Neural cell (in vitro differentiated cells): ENCODE results near the gene FGF10. TPM values are rescaled to one million over a fixed set of nuclear protein-coding genes. Genes with fewer than 3 reads are reported as not detected.

ENCODE experiments used
- H2AFZ ChIP-seq: fragments of 200-600, 300-800 bp; sonication (generic), shearing (Covaris generic); 2 replicates; pipeline ENCODE4 v1.6.0; 2014; ENCODE audit warnings: low read depth, mild to moderate bottlenecking, antibody characterized with exemption, low read length, moderate library complexity
- H3F3A ChIP-seq: fragments of 200-600 bp; shearing (Covaris generic); 2 replicates; pipeline ENCODE4 v1.6.1; 2016; ENCODE audit warnings: mild to moderate bottlenecking, moderate library complexity, mixed read lengths, antibody characterized with exemption, low read length; ENCODE audit not compliant: insufficient read depth, poor library complexity, severe bottlenecking
- H3K27ac ChIP-seq: fragments of 200-600, 300-800 bp; sonication (generic), shearing (Covaris generic); 2 replicates; pipeline ENCODE4 v1.5.1; 2014; ENCODE audit warnings: mild to moderate bottlenecking, low read length, moderate library complexity
- H3K27me3 ChIP-seq: fragments of 300-800, 200-600 bp; sonication (generic), shearing (Covaris generic); 2 replicates; pipeline ENCODE4 v1.6.0; 2014; ENCODE audit warnings: mild to moderate bottlenecking, low read depth, low read length, moderate library complexity; ENCODE audit not compliant: insufficient read depth
- H3K36me3 ChIP-seq: fragments of 300-800, 200-600 bp; sonication (generic), shearing (Covaris generic); 2 replicates; pipeline ENCODE4 v1.5.1; 2014; ENCODE audit warnings: mild to moderate bottlenecking, antibody characterized with exemption, low read length, moderate library complexity; ENCODE audit not compliant: insufficient read depth
- H3K4me2 ChIP-seq: fragments of 300-800, 200-600 bp; sonication (generic), shearing (Covaris generic); 2 replicates; pipeline ENCODE4 v1.6.0; 2014; ENCODE audit warnings: mild to moderate bottlenecking, low read length
- H3K4me3 ChIP-seq: fragments of 300-800, 200-600 bp; sonication (generic), shearing (Covaris generic); 2 replicates; pipeline ENCODE4 v1.5.1; 2014; ENCODE audit warnings: mild to moderate bottlenecking, low read length, moderate library complexity
- H3K79me2 ChIP-seq: fragments of 200-600 bp; shearing (Covaris generic); replicated peaks from 2 replicates; pipeline ENCODE4 v1.6.0; 2014; ENCODE audit warnings: mild to moderate bottlenecking, low read length, moderate library complexity; ENCODE audit not compliant: insufficient read depth
- H3K9ac ChIP-seq: fragments of 300-800, 200-600 bp; sonication (generic), shearing (Covaris generic); 2 replicates; pipeline ENCODE4 v1.6.1; 2016; ENCODE audit warnings: mild to moderate bottlenecking, low read length, mixed read lengths
- H3K9me2 ChIP-seq: fragments of 200-600 bp; shearing (Covaris generic); 2 replicates; pipeline ENCODE4 v1.6.1; 2016; ENCODE audit warnings: mild to moderate bottlenecking, low read length, mixed read lengths; ENCODE audit not compliant: insufficient read depth
- H3K9me3 ChIP-seq: fragments of 200-600, 300-800 bp; sonication (generic), shearing (Covaris generic); 2 replicates; pipeline ENCODE4 v1.6.1; 2016; ENCODE audit warnings: mild to moderate bottlenecking, mixed run types, low read length, moderate library complexity, mixed read lengths
- H4K20me1 ChIP-seq: fragments of 200-600 bp; shearing (Covaris generic); 2 replicates; pipeline ENCODE4 v1.6.1; 2016; ENCODE audit warnings: mild to moderate bottlenecking, mixed run types; ENCODE audit not compliant: insufficient read depth
- EP300 ChIP-seq: fragments of 450-650 bp; conservative IDR thresholded peaks from 2 replicates; pipeline ENCODE4 v1.6.1; 2014; ENCODE audit warnings: antibody characterized with exemption, mild to moderate bottlenecking, moderate library complexity; ENCODE audit not compliant: poor library complexity, severe bottlenecking
- EZH2 ChIP-seq: fragments of 200-600, 300-800 bp; shearing (Covaris generic), sonication (generic); IDR thresholded peaks from 2 replicates; pipeline ENCODE4 v1.6.1; 2014; ENCODE audit warnings: antibody characterized with exemption, low read length, borderline replicate concordance, mild to moderate bottlenecking; ENCODE audit not compliant: insufficient read depth, poor library complexity, severe bottlenecking
- MXI1 ChIP-seq: fragments of 450-650 bp; conservative IDR thresholded peaks from 2 replicates; pipeline ENCODE4 v1.6.1; 2014; ENCODE audit warnings: antibody characterized with exemption, mild to moderate bottlenecking; ENCODE audit not compliant: poor library complexity, severe bottlenecking
- POLR2AphosphoS5 ChIP-seq: IDR thresholded peaks from 2 replicates; pipeline ENCODE4 v1.6.1; 2012
- RAD21 ChIP-seq: fragments of 450-650 bp; conservative IDR thresholded peaks from 2 replicates; pipeline ENCODE4 v1.6.1; 2014; ENCODE audit warnings: antibody characterized with exemption, mild to moderate bottlenecking, moderate library complexity
- SMC3 ChIP-seq: fragments of 450-650 bp; conservative IDR thresholded peaks from 2 replicates; pipeline ENCODE4 v1.6.1; 2014; ENCODE audit warnings: antibody characterized with exemption, mild to moderate bottlenecking, moderate library complexity; ENCODE audit not compliant: poor library complexity
- TAF1 ChIP-seq: IDR thresholded peaks from 2 replicates; pipeline ENCODE4 v1.6.1; 2012; ENCODE audit warnings: low read depth
- polyA plus RNA-seq: library from polyadenylated mRNA; depleted of rRNA; stranded (reverse); fragments of >200 nt; gene quantifications from 2 replicates; pipeline ENCODE4 v1.2.3, GENCODE V29; 2014
- TF ChIP-seq, protein P1 (sequence below): IDR thresholded peaks from 2 replicates; pipeline ENCODE4 v1.6.1; 2012; ENCODE audit warnings: borderline replicate concordance
- TF ChIP-seq, protein P2 (sequence below): fragments of 450-650 bp; IDR thresholded peaks from 2 replicates; pipeline ENCODE4 v1.5.1; 2014; ENCODE audit warnings: antibody characterized with exemption, mild to moderate bottlenecking, moderate library complexity; ENCODE audit not compliant: poor library complexity, severe bottlenecking

The FGF10 gene
- polyA plus RNA-seq, 1 donor from 2014 or later: not detected

DNA sequence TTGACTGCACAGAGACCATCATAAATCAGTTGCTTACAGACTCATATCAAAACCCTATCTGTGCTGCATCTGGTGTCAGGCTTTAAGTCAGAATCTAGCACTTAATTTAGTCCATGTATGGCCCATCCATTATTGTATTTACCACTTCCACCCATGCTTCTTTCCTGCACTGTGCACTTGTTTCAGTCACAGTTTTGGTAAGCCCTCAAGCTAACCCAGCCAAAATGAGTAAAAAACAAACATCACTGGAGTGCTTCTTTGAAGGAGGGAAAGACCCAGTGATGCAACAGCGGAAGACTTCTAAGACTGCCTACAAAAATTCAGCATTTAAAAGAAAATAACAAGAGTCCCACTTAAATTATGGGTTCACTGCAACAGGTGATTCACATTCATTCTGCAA is 69.0 kb downstream of the FGF10 start:
- Histone ChIP-seq H3K9me2 (no peaks in the 10 kb centered on the region), H3K36me3 (no peaks in the 10 kb centered on the region), H3K9ac (no peak overlapping the region), H3K79me2 (no peaks in the 10 kb centered on the region), H3K4me2 (no peak overlapping the region), H3K9me3 (no peaks in the 10 kb centered on the region), H3K4me3 (no peak overlapping the region), H3K27me3 (no peaks in the 10 kb centered on the region), H4K20me1 (no peaks in the 10 kb centered on the region), H2AFZ (no peak overlapping the region), H3K27ac (no peak overlapping the region), H3F3A (no peaks in the 10 kb centered on the region)
- TF ChIP-seq EP300: no peak
- no peak for TF ChIP-seq TAF1
- TF ChIP-seq SMC3: no peak
- no peak for TF ChIP-seq EZH2
- TF ChIP-seq, protein P1, sequence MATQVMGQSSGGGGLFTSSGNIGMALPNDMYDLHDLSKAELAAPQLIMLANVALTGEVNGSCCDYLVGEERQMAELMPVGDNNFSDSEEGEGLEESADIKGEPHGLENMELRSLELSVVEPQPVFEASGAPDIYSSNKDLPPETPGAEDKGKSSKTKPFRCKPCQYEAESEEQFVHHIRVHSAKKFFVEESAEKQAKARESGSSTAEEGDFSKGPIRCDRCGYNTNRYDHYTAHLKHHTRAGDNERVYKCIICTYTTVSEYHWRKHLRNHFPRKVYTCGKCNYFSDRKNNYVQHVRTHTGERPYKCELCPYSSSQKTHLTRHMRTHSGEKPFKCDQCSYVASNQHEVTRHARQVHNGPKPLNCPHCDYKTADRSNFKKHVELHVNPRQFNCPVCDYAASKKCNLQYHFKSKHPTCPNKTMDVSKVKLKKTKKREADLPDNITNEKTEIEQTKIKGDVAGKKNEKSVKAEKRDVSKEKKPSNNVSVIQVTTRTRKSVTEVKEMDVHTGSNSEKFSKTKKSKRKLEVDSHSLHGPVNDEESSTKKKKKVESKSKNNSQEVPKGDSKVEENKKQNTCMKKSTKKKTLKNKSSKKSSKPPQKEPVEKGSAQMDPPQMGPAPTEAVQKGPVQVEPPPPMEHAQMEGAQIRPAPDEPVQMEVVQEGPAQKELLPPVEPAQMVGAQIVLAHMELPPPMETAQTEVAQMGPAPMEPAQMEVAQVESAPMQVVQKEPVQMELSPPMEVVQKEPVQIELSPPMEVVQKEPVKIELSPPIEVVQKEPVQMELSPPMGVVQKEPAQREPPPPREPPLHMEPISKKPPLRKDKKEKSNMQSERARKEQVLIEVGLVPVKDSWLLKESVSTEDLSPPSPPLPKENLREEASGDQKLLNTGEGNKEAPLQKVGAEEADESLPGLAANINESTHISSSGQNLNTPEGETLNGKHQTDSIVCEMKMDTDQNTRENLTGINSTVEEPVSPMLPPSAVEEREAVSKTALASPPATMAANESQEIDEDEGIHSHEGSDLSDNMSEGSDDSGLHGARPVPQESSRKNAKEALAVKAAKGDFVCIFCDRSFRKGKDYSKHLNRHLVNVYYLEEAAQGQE: no peak
- no peak for TF ChIP-seq POLR2AphosphoS5
- TF ChIP-seq MXI1: no peak
- TF ChIP-seq, protein P2, sequence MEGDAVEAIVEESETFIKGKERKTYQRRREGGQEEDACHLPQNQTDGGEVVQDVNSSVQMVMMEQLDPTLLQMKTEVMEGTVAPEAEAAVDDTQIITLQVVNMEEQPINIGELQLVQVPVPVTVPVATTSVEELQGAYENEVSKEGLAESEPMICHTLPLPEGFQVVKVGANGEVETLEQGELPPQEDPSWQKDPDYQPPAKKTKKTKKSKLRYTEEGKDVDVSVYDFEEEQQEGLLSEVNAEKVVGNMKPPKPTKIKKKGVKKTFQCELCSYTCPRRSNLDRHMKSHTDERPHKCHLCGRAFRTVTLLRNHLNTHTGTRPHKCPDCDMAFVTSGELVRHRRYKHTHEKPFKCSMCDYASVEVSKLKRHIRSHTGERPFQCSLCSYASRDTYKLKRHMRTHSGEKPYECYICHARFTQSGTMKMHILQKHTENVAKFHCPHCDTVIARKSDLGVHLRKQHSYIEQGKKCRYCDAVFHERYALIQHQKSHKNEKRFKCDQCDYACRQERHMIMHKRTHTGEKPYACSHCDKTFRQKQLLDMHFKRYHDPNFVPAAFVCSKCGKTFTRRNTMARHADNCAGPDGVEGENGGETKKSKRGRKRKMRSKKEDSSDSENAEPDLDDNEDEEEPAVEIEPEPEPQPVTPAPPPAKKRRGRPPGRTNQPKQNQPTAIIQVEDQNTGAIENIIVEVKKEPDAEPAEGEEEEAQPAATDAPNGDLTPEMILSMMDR: no peak
- no peak for TF ChIP-seq RAD21

DNA sequence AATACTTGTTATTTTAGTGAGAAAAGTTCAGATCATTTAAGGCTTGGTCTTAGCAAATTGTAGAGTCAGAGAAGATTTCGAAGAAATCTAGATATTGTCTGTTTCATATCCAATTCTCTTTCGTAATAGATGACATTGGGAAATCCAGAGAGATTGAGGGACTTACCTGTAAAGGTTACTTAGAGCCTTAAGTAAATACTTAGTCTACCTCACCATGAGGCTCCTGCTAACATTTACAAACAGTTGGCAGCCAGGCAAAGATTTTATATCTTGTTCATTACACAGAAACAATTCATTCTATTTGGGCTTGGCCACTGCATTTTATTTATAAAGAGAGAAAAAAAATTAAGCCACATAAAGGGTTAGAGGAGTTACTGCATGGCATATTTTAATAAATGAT is 70.3 kb downstream of the FGF10 start:
- TF ChIP-seq, protein P2: no peak
- no peak for TF ChIP-seq EZH2
- TF ChIP-seq TAF1: no peak
- no peaks in the 10 kb centered on the region for H3K27me3 ChIP-seq
- no peaks in the 10 kb centered on the region for H4K20me1 ChIP-seq
- H3K9me3 ChIP-seq: no peaks in the 10 kb centered on the region
- H3F3A ChIP-seq: no peaks in the 10 kb centered on the region
- H3K27ac ChIP-seq: no peak overlapping the region
- H3K4me2 ChIP-seq: no peak overlapping the region
- H3K9ac ChIP-seq: no peak overlapping the region
- no peaks in the 10 kb centered on the region for H3K9me2 ChIP-seq
- no peaks in the 10 kb centered on the region for H3K79me2 ChIP-seq
- H3K36me3 ChIP-seq: no peaks in the 10 kb centered on the region
- no peak overlapping the region for H2AFZ ChIP-seq
- no peak overlapping the region for H3K4me3 ChIP-seq
